Measurements from ENCODE around the gene GLB1L3. TPM values are rescaled to one million over a fixed set of nuclear protein-coding genes. Genes with fewer than 3 reads are reported as not detected.

GLB1L3 gene
- total and polyA plus RNA-seq, 3 donors from 2014 or later, result 13.2 to 21.3 (median 15.6) TPM

GRCh38 chr11:134271978-134272377 lies 4.2 kb upstream of the GLB1L3 start:
- Histone ChIP-seq H3K27ac (no peak overlapping the region), H3K4me3 (no peak overlapping the region), H3K36me3 (ENCODE audit: low read depth, missing control alignments) (no peaks in the 10 kb centered on the region), H3K4me1 (peaks cover 2% of the 10 kb centered on the region), H3K9me3 (no peaks in the 10 kb centered on the region), H3K27me3 (no peaks in the 10 kb centered on the region)
- WGBS, 2 donors, result 85 to 86% methylated on average over 4 of the region's 4 CpGs
- intact Hi-C loops (cut with DNase I; ENCODE audit: low total_unique reads), result loop anchor here (10.0 kb wide), 1 partner anchor 53 kb away; no protein-coding TSS in a partner anchor
- DNase-seq, result no peak
- TF ChIP-seq CTCF (IDR thresholded peaks at IDR 0.05), result no peak
- TF ChIP-seq POLR2A (IDR thresholded peaks at IDR 0.05), result no peak

GRCh38 chr11:134272381-134273316 lies 3.5 kb upstream of the GLB1L3 start:
- TF ChIP-seq CTCF (IDR thresholded peaks at IDR 0.05) (no peak), POLR2A (IDR thresholded peaks at IDR 0.05) (no peak)
- no peak for DNase-seq
- no peaks in the 10 kb centered on the region for H3K36me3 ChIP-seq (ENCODE audit: low read depth, missing control alignments)
- H3K4me3 ChIP-seq, result no peak overlapping the region
- H3K9me3 ChIP-seq, result no peaks in the 10 kb centered on the region
- 49 to 56% methylated on average over 18 of the region's 18 CpGs for WGBS, 2 donors
- no peak overlapping the region for H3K27ac ChIP-seq
- intact Hi-C loops (cut with DNase I; ENCODE audit: low total_unique reads), result loop anchor here (10.0 kb wide), 1 partner anchor 52 kb away; no protein-coding TSS in a partner anchor
- no peaks in the 10 kb centered on the region for H3K27me3 ChIP-seq
- peaks cover 7% of the 10 kb centered on the region for H3K4me1 ChIP-seq

GRCh38 chr11:134273317-134273712 lies 2.9 kb upstream of the GLB1L3 start:
- Histone ChIP-seq H3K36me3 (ENCODE audit: low read depth, missing control alignments) (no peaks in the 10 kb centered on the region), H3K4me1 (peaks cover 7% of the 10 kb centered on the region), H3K27ac (no peak overlapping the region), H3K4me3 (no peak overlapping the region), H3K27me3 (no peaks in the 10 kb centered on the region), H3K9me3 (no peaks in the 10 kb centered on the region)
- intact Hi-C loops (cut with DNase I; ENCODE audit: low total_unique reads), result loop anchor here (10.0 kb wide), 1 partner anchor 51 kb away; no protein-coding TSS in a partner anchor
- DNase-seq, result no peak
- WGBS, 2 donors, result 41 to 64% methylated on average over 3 of the region's 3 CpGs
- no peak for TF ChIP-seq CTCF (IDR thresholded peaks at IDR 0.05)
- no peak for TF ChIP-seq POLR2A (IDR thresholded peaks at IDR 0.05)

- H3K27ac ChIP-seq, result peak overlapping the region in 1 of 2 donors; percentile 72
- H3K4me1 ChIP-seq, result peaks cover 7% of the 10 kb centered on the region
- H3K27me3 ChIP-seq, result no peaks in the 10 kb centered on the region
- peak overlapping the region; percentile 51 to 72 for H3K4me3 ChIP-seq
- DNase-seq, result no peak
- intact Hi-C loops (cut with DNase I; ENCODE audit: low total_unique reads), result loop anchor here (10.0 kb wide), 1 partner anchor 50 kb away; no protein-coding TSS in a partner anchor
- TF ChIP-seq CTCF (IDR thresholded peaks at IDR 0.05), result no peak
- TF ChIP-seq POLR2A (IDR thresholded peaks at IDR 0.05), result no peak
- WGBS, 2 donors, result 14 to 20% methylated on average over 5 of the region's 5 CpGs
- H3K36me3 ChIP-seq (ENCODE audit: low read depth, missing control alignments), result no peaks in the 10 kb centered on the region
- no peaks in the 10 kb centered on the region for H3K9me3 ChIP-seq
Observed at GRCh38 chr11:134275188-134275533, 1.0 kb upstream of the GLB1L3 start.
